PC-3 (cell line): ENCODE measurements around the gene MAML2. TPM values are rescaled to one million over a fixed set of nuclear protein-coding genes. Genes with fewer than 3 reads are reported as not detected.

Experiments
- ATAC-seq: fragments of 200-7000 bp; cut with Tn5 transposase; 2 replicates; pipeline ENCODE4 v1.9.1; 2020; ENCODE audit warnings: mild to moderate bottlenecking, moderate library complexity
- BruUV-seq: library from RNA; stranded (reverse); fragments of 400-500 nt; replicated peaks from 2 replicates; lab custom pipeline; 2021; lab: Mats Ljungman, UMichigan
- CTCF ChIA-PET: fragments of 300-600 bp; sonication (Branson Sonifier 250); formaldehyde crosslinking; loops from one replicate; lab custom pipeline; 2022; ENCODE audit warnings: antibody characterized with exemption; lab: Charles Lee
- POLR2A ChIA-PET: fragments of 300-600 bp; sonication (Branson Sonifier 250); formaldehyde crosslinking; loops from one replicate; lab custom pipeline; 2022; ENCODE audit warnings: antibody characterized with exemption; ENCODE audit not compliant: unreplicated experiment; lab: Charles Lee
- DNase-seq: peaks from one replicate; pipeline ENCODE4 v3.0.0-alpha.2; 2015
- H2AFZ ChIP-seq: fragments of 300-600 bp; sonication (generic); 2 replicates; pipeline ENCODE4 v1.6.0; 2016; ENCODE audit warnings: antibody characterized with exemption, low read length
- H3F3A ChIP-seq: fragments of 300-600 bp; sonication (generic); one replicate; pipeline ENCODE4 v1.6.0; 2017; ENCODE audit warnings: antibody characterized with exemption, low read length, control low read depth, mild to moderate bottlenecking; ENCODE audit not compliant: unreplicated experiment
- H3K27ac ChIP-seq: fragments of 300-600 bp; sonication (generic); 2 replicates; pipeline ENCODE4 v1.5.1; 2016; ENCODE audit warnings: mild to moderate bottlenecking, low read length
- H3K27me3 ChIP-seq: fragments of 300-600 bp; sonication (generic); 2 replicates; pipeline ENCODE4 v1.6.1; 2016; ENCODE audit warnings: low read length, mixed read lengths
- H3K36me3 ChIP-seq: fragments of 300-600 bp; sonication (generic); 2 replicates; pipeline ENCODE4 v1.6.1; 2016; ENCODE audit warnings: low read depth, mixed run types, low read length, mixed read lengths
- H3K4me1 ChIP-seq: fragments of 300-600 bp; sonication (generic); 2 replicates; pipeline ENCODE4 v1.5.1; 2016; ENCODE audit warnings: low read length; ENCODE audit not compliant: insufficient read depth
- H3K4me2 ChIP-seq: fragments of 300-600 bp; sonication (generic); 2 replicates; pipeline ENCODE4 v1.6.0; 2016; ENCODE audit warnings: low read length
- H3K4me3 ChIP-seq: fragments of 300-600 bp; sonication (generic); 2 replicates; pipeline ENCODE4 v1.5.1; 2016; ENCODE audit warnings: mild to moderate bottlenecking, low read length, mixed read lengths
- H3K79me2 ChIP-seq: fragments of 300-600 bp; sonication (generic); 2 replicates; pipeline ENCODE4 v1.6.1; 2017; ENCODE audit warnings: low read length, mixed read lengths
- H3K9ac ChIP-seq: fragments of 300-600 bp; sonication (generic); 2 replicates; pipeline ENCODE4 v1.6.0; 2016; ENCODE audit warnings: mild to moderate bottlenecking, low read length
- H3K9me2 ChIP-seq: fragments of 300-600 bp; sonication (generic); replicated peaks from 2 replicates; pipeline ENCODE4 v1.6.1; 2016; ENCODE audit warnings: mixed run types, low read length, mixed read lengths
- H3K9me3 ChIP-seq: fragments of 300-600 bp; sonication (generic); 2 replicates; pipeline ENCODE4 v1.6.1; 2016; ENCODE audit warnings: low read length, mixed read lengths
- H4K20me1 ChIP-seq: fragments of 300-600 bp; sonication (generic); 2 replicates; pipeline ENCODE4 v1.6.1; 2016; ENCODE audit warnings: low read length, mixed read lengths
- CTCF ChIP-seq: fragments of 300-600 bp; sonication (generic); conservative IDR thresholded peaks from 2 replicates; pipeline ENCODE4 v1.5.1; 2017; ENCODE audit warnings: antibody characterized with exemption, low read depth, mild to moderate bottlenecking, low read length
- EZH2 ChIP-seq: fragments of 300-600 bp; sonication (generic); IDR thresholded peaks from one replicate; pipeline ENCODE4 v1.6.1; 2017; ENCODE audit warnings: antibody characterized with exemption, mild to moderate bottlenecking, low read length; ENCODE audit not compliant: unreplicated experiment
- EZH2phosphoT487 ChIP-seq: fragments of 300-600 bp; sonication (generic); IDR thresholded peaks from 2 replicates; pipeline ENCODE4 v1.6.1; 2018; ENCODE audit warnings: mild to moderate bottlenecking, antibody characterized with exemption, low read length, borderline replicate concordance
- intact Hi-C: fragments of 100-400 bp; cut with micrococcal nuclease; formaldehyde crosslinking; loops from 2 replicates; pipeline ENCODE4 v1.9.0; 2023
- total RNA-seq: library from RNA; depleted of rRNA; stranded (reverse); fragments of >200 nt; gene quantifications from 2 replicates; pipeline ENCODE4 v1.2.3, GENCODE V29; 2014

MAML2 gene
- total RNA-seq, 1 experiment from 2014 or later, result 10.9 TPM

- H3K9me2 ChIP-seq, result no peaks in the 10 kb centered on the region
- no peaks in the 10 kb centered on the region for H3K9me3 ChIP-seq
- no peak overlapping the region for H3K27ac ChIP-seq
- H3K4me2 ChIP-seq, result no peak overlapping the region
- H3K4me1 ChIP-seq, result peaks cover 19% of the 10 kb centered on the region
- intact Hi-C loops, result no loop called here
- BruUV-seq, result no TSS peak
- no peaks in the 10 kb centered on the region for H3K27me3 ChIP-seq
- ChIA-PET POLR2A (no interaction called here), CTCF (interaction anchor here (0.9 kb wide), 1 partner anchor 22 kb away, joined by 3 read pairs; the partner anchor contains the start of gene MAML2)
- no peak for DNase-seq
- no peak overlapping the region for H3K4me3 ChIP-seq
- ATAC-seq, result no peak
- no peaks in the 10 kb centered on the region for H4K20me1 ChIP-seq
- peaks cover 34% of the 10 kb centered on the region for H3K79me2 ChIP-seq
- no peak overlapping the region for H2AFZ ChIP-seq
- no peaks in the 10 kb centered on the region for H3K36me3 ChIP-seq
- H3F3A ChIP-seq, result no peaks in the 10 kb centered on the region
- TF ChIP-seq EZH2, result no peak
- TF ChIP-seq CTCF, result no peak
- no peak for TF ChIP-seq EZH2phosphoT487
- H3K9ac ChIP-seq, result no peak overlapping the region
Measured at GRCh38 chr11:96321091-96321490, 21.9 kb downstream of the MAML2 start.

GRCh38 chr11:96319898-96320656, 22.9 kb downstream of the MAML2 start:
- peaks cover 42% of the 10 kb centered on the region for H3K79me2 ChIP-seq
- no peaks in the 10 kb centered on the region for H3K36me3 ChIP-seq
- peaks cover 20% of the 10 kb centered on the region for H3K4me1 ChIP-seq
- H3K9me3 ChIP-seq, result no peaks in the 10 kb centered on the region
- TF ChIP-seq EZH2 (no peak), CTCF (no peak), EZH2phosphoT487 (no peak)
- CTCF ChIA-PET, result no interaction called here
- no peak overlapping the region for H2AFZ ChIP-seq
- no peak overlapping the region for H3K27ac ChIP-seq
- H3K4me3 ChIP-seq, result no peak overlapping the region
- H3K4me2 ChIP-seq, result no peak overlapping the region
- no peak for DNase-seq
- H3K27me3 ChIP-seq, result no peaks in the 10 kb centered on the region
- no peak overlapping the region for H3K9ac ChIP-seq
- H4K20me1 ChIP-seq, result no peaks in the 10 kb centered on the region
- H3F3A ChIP-seq, result no peaks in the 10 kb centered on the region
- H3K9me2 ChIP-seq, result no peaks in the 10 kb centered on the region
- ATAC-seq, result no peak
- POLR2A ChIA-PET, result no interaction called here
- no TSS peak for BruUV-seq
- intact Hi-C loops, result no loop called here

- no peaks in the 10 kb centered on the region for H3F3A ChIP-seq
- peaks cover 22% of the 10 kb centered on the region for H3K4me1 ChIP-seq
- H3K9me3 ChIP-seq, result no peaks in the 10 kb centered on the region
- intact Hi-C loops, result no loop called here
- TF ChIP-seq CTCF (no peak), EZH2phosphoT487 (no peak), EZH2 (no peak)
- H3K27me3 ChIP-seq, result no peaks in the 10 kb centered on the region
- no peaks in the 10 kb centered on the region for H3K36me3 ChIP-seq
- H3K79me2 ChIP-seq, result peaks cover 42% of the 10 kb centered on the region
- H3K4me3 ChIP-seq, result no peak overlapping the region
- no TSS peak for BruUV-seq
- CTCF ChIA-PET, result no interaction called here
- no peak overlapping the region for H2AFZ ChIP-seq
- no peaks in the 10 kb centered on the region for H4K20me1 ChIP-seq
- POLR2A ChIA-PET, result no interaction called here
- DNase-seq (no peak), ATAC-seq (no peak)
- no peak overlapping the region for H3K4me2 ChIP-seq
- H3K9ac ChIP-seq, result no peak overlapping the region
- H3K27ac ChIP-seq, result no peak overlapping the region
- no peaks in the 10 kb centered on the region for H3K9me2 ChIP-seq
Measured at GRCh38 chr11:96318850-96319249, 24.1 kb downstream of the MAML2 start.
